HTR-8/SVneo (cell line): Measurements from ENCODE around the gene NCAPD2.
A peak's percentile ranks its signal among the peaks of the same experiment; 100 is the strongest.

Experiments used
- DNase-seq: peaks from one replicate; pipeline ENCODE4 v3.0.0; 2011; ENCODE audit warnings: low spot score, mixed read lengths; ENCODE audit not compliant: insufficient read length
- FAIRE-seq: peaks from 2 replicates; lab custom pipeline; 2011; peaks lifted over from hg19 to GRCh38; lab: Jason Lieb, UNC

The NCAPD2 gene

GRCh38 chr12:6563448-6564050, 69.6 kb downstream of the NCAPD2 start:
- peak; percentile 74 for DNase-seq
- peak; percentile 66 for FAIRE-seq

DNA sequence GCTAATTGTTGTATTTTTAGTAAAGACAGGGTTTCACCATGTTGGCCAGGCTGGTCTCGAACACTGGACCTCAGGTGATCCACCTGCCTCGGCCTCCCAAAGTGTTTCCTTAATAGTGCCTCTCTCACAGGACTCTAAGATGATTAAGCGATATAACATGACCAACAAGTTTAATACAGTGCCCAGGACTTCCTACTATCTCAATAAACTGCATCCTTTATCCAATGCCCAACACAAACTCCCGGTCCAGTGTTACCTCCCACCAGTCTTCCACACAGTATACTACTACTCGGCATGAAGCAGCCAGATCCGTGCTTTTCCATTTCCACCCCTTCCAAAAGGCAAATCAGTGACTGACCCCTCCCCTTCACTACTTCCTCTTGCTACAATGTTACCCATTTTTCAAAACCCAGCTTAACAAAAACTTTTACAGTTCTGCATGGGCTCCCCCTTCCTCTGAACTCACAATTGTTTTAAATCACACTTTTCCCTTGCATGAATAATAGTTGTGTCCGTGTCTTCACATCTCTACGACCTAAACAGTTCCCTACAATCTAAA, 73.3 kb downstream of the NCAPD2 start:
- no peak for FAIRE-seq
- no peak for DNase-seq

- FAIRE-seq, result no peak
- DNase-seq, result no peak
Measured at GRCh38 chr12:6569312-6569711, 75.4 kb downstream of the NCAPD2 start.

GRCh38 chr12:6569786-6570185, 75.9 kb downstream of the NCAPD2 start:
- FAIRE-seq, result no peak

DNA sequence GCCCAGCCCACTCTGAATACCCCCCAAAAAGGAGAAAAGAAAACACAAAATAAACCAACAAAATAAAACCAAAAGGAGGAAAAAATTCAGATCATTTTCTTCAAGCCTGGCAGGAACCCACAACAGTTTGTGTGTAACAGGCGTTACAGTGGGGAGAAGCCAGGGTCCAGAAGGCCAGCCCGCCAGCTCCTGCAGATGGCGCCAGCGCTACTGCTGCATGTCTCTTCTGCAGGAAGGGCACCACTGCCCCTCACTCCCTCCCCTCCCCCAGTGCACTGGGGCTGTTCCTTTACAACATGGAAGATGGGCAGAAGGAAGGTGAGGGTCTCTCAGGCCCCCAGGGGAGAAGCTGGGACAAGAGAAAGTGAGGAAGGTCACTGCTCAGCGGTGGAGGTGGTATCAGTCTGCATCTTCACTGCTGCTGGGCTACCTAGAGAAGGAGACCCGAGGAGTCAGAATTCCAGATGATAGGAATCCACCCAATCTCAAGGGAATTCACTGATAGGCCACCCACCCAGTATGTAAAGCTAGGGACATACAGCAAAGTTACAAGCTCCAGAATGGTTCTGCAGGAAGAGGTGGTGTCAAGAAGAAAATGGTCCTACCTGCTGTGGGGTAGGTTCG, 76.5 kb downstream of the NCAPD2 start:
- FAIRE-seq (peak; percentile 16), DNase-seq (peak; percentile 74)

More at GRCh38 chr12:6569786-6570185, 75.9 kb downstream of the NCAPD2 start:
- DNase-seq, result no peak

GRCh38 chr12:6573001-6573400, 79.1 kb downstream of the NCAPD2 start:
- FAIRE-seq, result no peak
- no peak for DNase-seq

GRCh38 chr12:6574576-6575295, 80.8 kb downstream of the NCAPD2 start:
- DNase-seq (no peak), FAIRE-seq (no peak)

- FAIRE-seq (no peak), DNase-seq (no peak)
Measured at GRCh38 chr12:6575648-6576047, 81.7 kb downstream of the NCAPD2 start.
